GM21528 (cell line): ENCODE results near the gene LAIR2.

Experiments
- ATAC-seq: cut with Tn5 transposase; IDR thresholded peaks from one replicate; pipeline ENCODE4 v1.9.1; 2021; ENCODE audit warnings: mild to moderate bottlenecking, moderate library complexity; ENCODE audit not compliant: unreplicated experiment, low FRiP score

LAIR2 gene, protein sequence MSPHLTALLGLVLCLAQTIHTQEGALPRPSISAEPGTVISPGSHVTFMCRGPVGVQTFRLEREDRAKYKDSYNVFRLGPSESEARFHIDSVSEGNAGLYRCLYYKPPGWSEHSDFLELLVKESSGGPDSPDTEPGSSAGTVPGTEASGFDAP

GRCh38 chr19:54502518-54503048 is at the start of gene LAIR2:
TSS of gene LAIR2 (plus strand) at chr19:54502831. CDS start at chr19:54502919, 88 bp downstream.
- no peak for ATAC-seq

GRCh38 chr19:54453921-54454780 is 48.5 kb upstream of the LAIR2 start:
- no peak for ATAC-seq

DNA sequence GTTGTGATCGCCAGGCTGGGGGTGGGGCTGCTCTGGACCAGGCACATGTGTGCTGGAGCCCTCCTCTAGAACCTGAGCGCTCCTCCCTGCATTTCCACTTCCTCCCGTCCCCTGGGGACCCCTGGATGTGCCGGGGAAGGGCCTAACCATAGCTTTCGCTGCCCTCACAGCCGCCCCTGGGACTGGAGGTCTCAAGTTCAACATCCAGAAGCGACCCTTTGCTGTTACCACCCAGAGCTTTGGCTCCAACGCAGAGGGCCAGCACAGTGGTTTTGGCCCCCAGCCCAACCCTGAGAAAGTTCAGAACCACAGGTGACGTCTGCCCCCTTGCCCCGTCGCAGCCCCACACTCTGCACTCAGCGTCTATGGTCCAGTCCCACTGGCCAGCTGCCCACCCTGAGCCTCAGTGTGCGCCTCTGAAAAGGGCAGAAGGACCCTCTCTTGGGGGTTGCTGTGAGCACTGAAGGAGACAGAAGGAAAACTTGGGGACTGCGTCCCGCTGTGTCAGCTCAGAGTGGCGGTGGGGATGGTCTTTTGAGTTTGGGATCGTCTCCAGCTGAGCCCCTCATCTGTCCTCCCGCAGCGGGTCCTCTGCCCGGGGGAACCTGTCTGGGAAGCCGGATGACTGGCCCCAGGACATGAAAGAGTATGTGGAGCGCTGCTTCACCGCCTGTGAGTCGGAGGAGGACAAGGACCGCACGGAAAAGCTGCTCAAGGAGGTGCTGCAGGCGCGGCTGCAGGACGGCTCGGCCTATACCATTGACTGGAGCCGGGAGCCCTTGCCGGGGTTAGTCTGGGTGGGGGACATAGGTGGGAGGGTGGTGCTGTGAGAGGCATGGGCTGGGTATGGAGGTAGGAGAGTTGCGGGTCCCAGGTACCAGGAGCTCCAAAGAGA is 47.6 kb upstream of the LAIR2 start:
- no peak for ATAC-seq

GRCh38 chr19:54455786-54456422 is 46.7 kb upstream of the LAIR2 start:
- ATAC-seq, result no peak

GRCh38 chr19:54456423-54457373 is 45.9 kb upstream of the LAIR2 start:
- ATAC-seq, result no peak

- ATAC-seq, result no peak
Measured at GRCh38 chr19:54457773-54458647, 44.6 kb upstream of the LAIR2 start.

GRCh38 chr19:54458648-54459281 is 43.9 kb upstream of the LAIR2 start:
- ATAC-seq, result no peak

DNA sequence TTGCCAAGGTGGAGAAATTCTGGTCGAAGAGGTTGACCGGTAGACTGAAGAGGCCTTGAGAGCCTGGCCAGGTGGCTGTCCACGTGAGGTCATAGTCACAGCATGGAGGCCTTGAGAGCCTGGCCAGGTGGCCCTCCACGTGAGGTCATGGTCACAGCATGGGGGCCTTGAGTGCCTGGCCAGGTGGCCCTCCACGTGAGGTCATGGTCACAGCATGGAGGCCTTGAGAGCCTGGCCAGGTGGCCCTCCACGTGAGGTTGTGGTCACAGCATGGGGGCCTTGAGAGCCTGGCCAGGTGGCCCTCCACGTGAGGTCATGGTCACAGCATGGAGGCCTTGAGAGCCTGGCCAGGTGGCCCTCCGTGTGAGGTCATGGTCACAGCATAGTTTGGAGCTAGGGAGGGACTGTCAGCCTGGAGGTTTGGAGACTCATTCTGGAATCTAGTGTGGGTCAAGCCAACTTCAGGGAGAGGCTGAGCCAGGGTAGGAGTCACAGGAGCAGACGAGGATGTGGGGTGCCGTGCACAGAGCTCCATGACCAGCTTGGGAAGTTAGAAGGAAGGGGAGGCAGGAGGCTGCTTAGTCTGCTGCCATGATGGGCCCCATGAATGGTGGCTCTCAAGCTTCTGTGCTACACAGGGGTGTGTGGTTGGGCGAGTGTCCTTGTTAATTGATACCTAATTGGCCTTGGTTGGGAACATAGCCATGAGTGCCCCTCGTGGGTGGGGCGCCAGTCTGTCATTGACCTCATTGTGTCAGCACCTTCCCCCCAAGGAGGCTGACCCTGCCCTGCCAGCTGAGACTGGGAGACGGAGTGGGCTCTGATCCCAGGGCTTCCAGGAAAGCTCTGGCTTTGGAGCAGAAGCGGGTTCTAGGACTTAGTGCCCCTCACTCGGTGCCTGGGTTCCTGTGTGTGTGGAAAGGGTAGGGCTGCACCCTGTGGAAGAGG is 43.1 kb upstream of the LAIR2 start:
- ATAC-seq, result no peak

DNA sequence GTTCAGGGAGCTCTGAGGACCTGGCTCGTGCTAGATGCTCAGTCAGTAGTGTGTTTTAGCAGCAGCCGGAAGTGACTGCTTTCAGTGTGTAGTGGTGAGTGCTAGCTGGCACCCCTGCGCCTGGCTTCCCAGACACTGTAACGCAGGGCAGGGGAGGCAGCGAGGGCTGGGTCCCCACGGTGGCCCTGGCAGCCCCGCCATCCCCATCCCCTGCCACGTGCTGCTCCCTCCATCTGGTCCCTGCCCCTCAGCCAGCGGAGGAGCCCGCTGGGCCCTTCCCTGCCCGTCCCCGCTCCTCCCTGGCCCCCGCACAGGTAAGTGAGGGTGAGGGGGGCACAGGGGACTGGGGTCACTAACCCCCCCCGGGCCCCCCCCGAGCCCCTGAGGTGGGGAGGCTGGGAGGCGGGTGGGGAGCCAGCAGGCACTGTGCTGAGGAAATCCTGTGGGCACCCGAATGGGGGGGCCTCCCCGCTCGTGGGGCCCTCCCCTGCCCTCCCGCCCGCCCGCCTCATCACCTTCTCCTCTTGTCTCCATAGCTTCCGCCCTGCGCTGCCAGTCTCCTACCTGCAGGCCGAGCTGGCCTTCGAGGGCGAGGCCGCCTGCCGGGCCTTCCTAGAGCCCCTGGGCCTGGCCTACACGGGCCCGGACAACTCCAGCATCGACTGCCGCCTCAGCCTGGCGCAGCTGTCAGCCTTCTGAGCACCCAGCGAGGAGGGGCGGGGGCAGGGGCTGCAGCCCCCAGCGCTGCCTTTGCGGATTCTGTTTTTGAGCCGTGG is 42.2 kb upstream of the LAIR2 start:
- ATAC-seq, result no peak

GRCh38 chr19:54461210-54461609 is 41.4 kb upstream of the LAIR2 start:
- ATAC-seq, result no peak

- ATAC-seq, result no peak
Measured at GRCh38 chr19:54461613-54462012, 41.0 kb upstream of the LAIR2 start.

DNA sequence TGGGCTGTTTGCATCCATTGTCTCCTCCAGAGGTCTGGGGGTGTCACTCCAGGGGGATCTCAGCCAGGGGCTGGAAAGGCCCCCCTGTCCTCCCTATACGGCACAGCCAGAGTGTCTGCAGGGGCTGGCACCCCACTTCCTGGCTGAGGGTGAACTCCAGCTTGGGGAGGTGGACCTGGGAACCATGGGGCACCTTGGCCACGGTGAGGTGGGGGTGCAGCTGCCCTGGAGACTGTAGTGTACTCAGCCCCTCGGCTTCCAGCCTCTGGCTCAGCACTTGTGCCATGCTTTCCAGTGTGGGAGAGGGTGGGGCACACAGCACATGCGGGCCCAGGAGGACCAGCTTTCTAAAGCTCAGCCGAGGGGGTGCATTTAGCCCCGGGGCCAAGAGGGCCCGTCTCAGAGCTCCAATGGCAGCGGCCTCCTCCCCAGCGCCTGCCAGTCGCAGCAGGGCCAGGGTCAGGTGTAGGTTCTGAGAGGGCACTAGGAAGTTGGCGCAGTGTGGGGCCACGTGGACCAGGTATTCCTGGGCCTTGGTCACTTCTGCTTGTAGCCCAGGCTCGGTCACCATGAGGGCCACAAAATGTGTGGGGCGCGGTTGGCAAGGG is 40.5 kb upstream of the LAIR2 start:
- ATAC-seq, result no peak

- peak; percentile 7 for ATAC-seq
Measured at GRCh38 chr19:54462655-54463530, 39.7 kb upstream of the LAIR2 start.

DNA sequence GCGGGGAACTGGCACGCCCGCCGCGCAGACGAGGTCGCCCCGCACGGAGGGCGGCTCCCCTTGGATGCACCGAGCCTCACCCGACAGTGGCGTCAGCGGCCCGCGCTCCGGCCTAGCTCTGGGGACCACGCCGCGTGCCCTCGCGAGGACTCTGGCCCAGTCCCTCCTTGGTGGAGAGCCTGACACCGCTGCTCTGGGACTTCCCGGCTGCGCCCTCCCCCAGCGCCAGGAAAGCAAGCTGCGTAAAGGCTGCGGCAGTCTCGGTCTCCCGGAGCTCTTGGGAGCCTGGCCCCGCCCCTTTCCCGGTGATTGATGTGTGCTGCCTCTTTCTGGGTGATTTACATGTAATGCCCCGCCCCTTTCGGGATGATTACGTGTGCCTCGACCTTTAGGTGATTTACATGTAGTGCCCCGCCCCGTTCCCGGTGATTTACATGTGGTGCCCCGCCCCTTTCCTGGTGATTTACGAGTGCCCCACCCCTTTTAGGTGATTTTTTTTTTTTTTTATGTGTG is 39.0 kb upstream of the LAIR2 start, which contains the start of gene LENG9:
Gene LENG9, minus strand, starts transcription at position 248 of the 513 bp plus-strand sequence. CDS start 252 bp downstream, outside the sequence.
- ATAC-seq, result peak; percentile 68
